ENCODE measurements around the gene KRTAP10-1. TPM values are rescaled to one million over a fixed set of nuclear protein-coding genes. Genes with fewer than 3 reads are reported as not detected.

Gene KRTAP10-1
- total RNA-seq, 2 experiments from 2014 or later = not detected

DNA sequence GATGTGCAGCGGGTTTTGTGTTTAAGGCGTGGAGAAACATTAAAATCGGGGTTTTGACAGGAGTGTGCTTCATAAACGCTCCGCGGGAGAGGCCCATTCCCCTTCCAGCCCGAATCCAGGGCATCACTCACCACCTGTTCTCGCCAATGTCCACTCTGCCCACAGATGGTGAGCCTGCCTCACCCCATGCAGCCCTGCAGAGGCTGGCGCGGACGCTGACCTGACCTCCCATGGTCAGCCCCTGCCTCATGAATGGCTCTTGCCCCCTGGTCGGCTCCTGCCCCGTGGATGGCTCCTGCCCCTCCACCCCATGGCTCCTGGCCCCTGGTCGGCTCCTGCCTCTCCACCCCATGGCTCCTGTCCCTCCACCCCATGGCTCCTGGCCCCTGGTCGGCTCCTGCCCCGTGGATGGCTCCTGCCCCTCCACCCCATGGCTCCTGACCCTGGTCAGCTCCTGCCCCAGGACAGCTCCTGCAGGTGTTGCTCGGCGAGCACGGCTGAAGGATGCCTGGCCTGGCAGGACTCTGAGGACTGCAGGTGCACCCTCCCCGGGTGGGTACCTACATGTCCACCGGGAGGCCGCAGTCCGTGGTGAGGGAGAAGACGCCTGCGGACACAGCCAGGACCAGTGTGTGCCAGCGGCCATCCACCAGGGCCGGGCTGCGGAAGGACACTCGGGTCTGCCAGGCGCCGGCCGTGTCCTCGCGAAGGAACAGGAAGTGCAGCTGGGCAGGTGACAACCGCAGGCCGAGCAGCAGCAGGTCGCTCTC, 6.7 kb downstream of the KRTAP10-1 start:
- Mint-ChIP-seq H3K27ac (no peak overlapping the region), H3K4me3 (no peak overlapping the region), H3K4me1 (no peaks in the 10 kb centered on the region), H3K9me3 (ENCODE audit: low read depth) (peaks cover 2% of the 10 kb centered on the region), H3K27me3 (peaks cover 2% of the 10 kb centered on the region), H3K36me3 (no peaks in the 10 kb centered on the region)
- DNase-seq = no peak
- CTCF ChIA-PET = no interaction called here
- no peak for ATAC-seq

- no peak overlapping the region for H3K27ac Mint-ChIP-seq
- peaks cover 2% of the 10 kb centered on the region for H3K9me3 Mint-ChIP-seq (ENCODE audit: low read depth)
- CTCF ChIA-PET = no interaction called here
- H3K4me3 Mint-ChIP-seq = no peak overlapping the region
- H3K36me3 Mint-ChIP-seq = no peaks in the 10 kb centered on the region
- no peak for DNase-seq
- no peak for ATAC-seq
- peaks cover 2% of the 10 kb centered on the region for H3K27me3 Mint-ChIP-seq
- no peaks in the 10 kb centered on the region for H3K4me1 Mint-ChIP-seq
These were observed 7.3 kb downstream of the KRTAP10-1 start for GRCh38 chr21:44532712-44533111.

DNA sequence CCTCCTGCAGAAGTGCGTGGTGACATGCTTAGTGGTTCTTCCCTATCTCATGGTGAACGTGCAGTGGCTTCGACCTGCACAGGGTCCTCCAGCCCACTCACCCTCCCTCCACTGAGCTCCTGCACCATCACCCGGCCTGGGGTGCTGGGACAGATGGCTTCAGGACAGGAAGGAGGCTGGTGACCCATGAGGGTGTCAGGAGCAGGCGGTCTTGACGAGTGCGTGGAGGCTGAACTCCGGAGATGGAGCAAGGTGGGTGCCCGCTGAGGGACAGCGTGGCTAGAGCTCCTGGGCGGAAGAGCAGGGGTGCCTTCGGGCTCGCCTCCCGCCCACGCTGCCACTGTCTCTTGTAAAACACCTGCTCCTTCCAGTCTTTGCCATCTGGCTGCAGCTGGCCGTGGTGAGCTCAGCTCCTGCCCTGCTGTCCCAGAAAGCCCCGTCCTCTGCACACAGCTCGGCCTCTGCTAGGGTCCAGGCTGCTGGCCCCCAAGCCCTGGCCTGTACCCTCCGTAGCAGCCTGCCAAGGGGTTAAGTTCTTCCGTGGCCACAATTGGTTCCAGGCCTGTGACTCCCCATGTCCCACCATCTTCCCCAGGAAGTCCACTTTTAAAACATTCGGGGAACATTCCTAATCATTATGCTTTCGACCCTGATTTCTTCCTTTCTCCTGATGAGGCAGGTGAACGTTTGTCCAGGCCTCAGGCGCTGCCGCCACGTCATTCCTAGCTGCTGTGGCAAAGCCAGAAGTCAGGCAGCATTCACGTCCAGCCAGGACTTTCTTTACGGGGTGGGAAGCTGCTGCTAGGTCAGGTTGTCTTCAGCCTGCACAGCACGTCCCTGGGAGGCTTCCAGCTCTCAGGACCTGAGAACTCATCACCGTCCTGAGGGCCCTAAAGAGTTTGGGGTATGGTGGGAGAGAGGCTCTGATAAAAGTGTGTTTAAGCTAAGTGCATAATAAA, 8.1 kb downstream of the KRTAP10-1 start:
- Mint-ChIP-seq H3K27ac (no peak overlapping the region), H3K9me3 (ENCODE audit: low read depth) (peaks cover 2% of the 10 kb centered on the region), H3K4me1 (no peaks in the 10 kb centered on the region), H3K36me3 (no peaks in the 10 kb centered on the region), H3K27me3 (peaks cover 2% of the 10 kb centered on the region), H3K4me3 (no peak overlapping the region)
- DNase-seq (no peak), ATAC-seq (no peak)
- CTCF ChIA-PET = no interaction called here

- Mint-ChIP-seq H3K4me3 (no peak overlapping the region), H3K36me3 (no peaks in the 10 kb centered on the region), H3K27ac (no peak overlapping the region), H3K4me1 (no peaks in the 10 kb centered on the region), H3K9me3 (ENCODE audit: low read depth) (peaks cover 2% of the 10 kb centered on the region), H3K27me3 (no peaks in the 10 kb centered on the region)
- ATAC-seq (no peak), DNase-seq (no peak)
- CTCF ChIA-PET = no interaction called here
These were observed 8.9 kb downstream of the KRTAP10-1 start for GRCh38 chr21:44530903-44531605.

DNA sequence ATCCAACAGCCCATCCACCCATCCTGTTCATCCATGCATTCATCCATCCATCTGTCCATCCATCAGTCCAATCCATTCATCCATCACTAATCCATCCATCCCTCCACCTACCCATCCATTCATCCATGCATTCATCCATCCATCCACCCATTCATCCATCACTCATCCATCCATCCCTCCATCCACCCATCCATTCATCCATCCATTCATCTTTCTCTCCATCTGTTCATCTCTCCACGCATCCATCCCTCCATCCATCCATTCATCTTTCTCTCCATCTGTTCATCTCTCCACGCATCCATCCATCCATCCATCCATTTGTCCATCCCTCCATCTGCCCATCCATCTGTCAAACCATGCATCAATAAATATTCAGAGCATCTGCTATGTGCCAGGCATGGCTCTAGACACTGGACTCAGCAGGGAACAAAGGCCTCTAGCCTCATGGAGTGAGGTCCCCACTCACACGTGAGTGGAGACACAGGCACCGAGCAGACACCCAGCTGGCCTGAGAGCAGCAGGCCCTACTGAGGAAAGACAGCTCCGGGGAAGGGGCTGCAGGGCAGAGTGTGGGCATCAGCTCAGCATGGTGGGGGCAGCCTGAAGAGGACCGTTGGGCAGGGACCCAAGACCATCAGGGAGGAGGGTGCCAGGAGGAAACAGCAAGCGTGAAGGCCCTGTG, 9.6 kb downstream of the KRTAP10-1 start:
- Mint-ChIP-seq H3K4me1 (no peaks in the 10 kb centered on the region), H3K27me3 (no peaks in the 10 kb centered on the region), H3K9me3 (ENCODE audit: low read depth) (peaks cover 2% of the 10 kb centered on the region), H3K27ac (no peak overlapping the region), H3K4me3 (no peak overlapping the region), H3K36me3 (no peaks in the 10 kb centered on the region)
- DNase-seq = no peak
- CTCF ChIA-PET = no interaction called here
- no peak for ATAC-seq

- Mint-ChIP-seq H3K27ac (no peak overlapping the region), H3K4me3 (no peak overlapping the region), H3K4me1 (no peaks in the 10 kb centered on the region), H3K27me3 (no peaks in the 10 kb centered on the region), H3K9me3 (ENCODE audit: low read depth) (peaks cover 2% of the 10 kb centered on the region), H3K36me3 (no peaks in the 10 kb centered on the region)
- no peak for ATAC-seq
- CTCF ChIA-PET = no interaction called here
- no peak for DNase-seq
These were observed 10.4 kb downstream of the KRTAP10-1 start for GRCh38 chr21:44529503-44530125.

GRCh38 chr21:44529011-44529421, 11.0 kb downstream of the KRTAP10-1 start:
- no peaks in the 10 kb centered on the region for H3K36me3 Mint-ChIP-seq
- CTCF ChIA-PET = no interaction called here
- no peak overlapping the region for H3K27ac Mint-ChIP-seq
- DNase-seq (no peak), ATAC-seq (no peak)
- H3K4me1 Mint-ChIP-seq = no peaks in the 10 kb centered on the region
- no peaks in the 10 kb centered on the region for H3K27me3 Mint-ChIP-seq
- no peaks in the 10 kb centered on the region for H3K9me3 Mint-ChIP-seq (ENCODE audit: low read depth)
- no peak overlapping the region for H3K4me3 Mint-ChIP-seq

GRCh38 chr21:44528634-44528995, 11.4 kb downstream of the KRTAP10-1 start:
- Mint-ChIP-seq H3K4me3 (no peak overlapping the region), H3K4me1 (no peaks in the 10 kb centered on the region), H3K27ac (no peak overlapping the region), H3K36me3 (no peaks in the 10 kb centered on the region), H3K9me3 (ENCODE audit: low read depth) (no peaks in the 10 kb centered on the region), H3K27me3 (no peaks in the 10 kb centered on the region)
- no peak for DNase-seq
- ATAC-seq = no peak
- CTCF ChIA-PET = no interaction called here

GRCh38 chr21:44527983-44528633, 11.9 kb downstream of the KRTAP10-1 start:
- Mint-ChIP-seq H3K27ac (no peak overlapping the region), H3K4me3 (no peak overlapping the region), H3K9me3 (ENCODE audit: low read depth) (no peaks in the 10 kb centered on the region), H3K4me1 (no peaks in the 10 kb centered on the region), H3K27me3 (no peaks in the 10 kb centered on the region), H3K36me3 (no peaks in the 10 kb centered on the region)
- DNase-seq = no peak
- no peak for ATAC-seq
- CTCF ChIA-PET = no interaction called here

DNA sequence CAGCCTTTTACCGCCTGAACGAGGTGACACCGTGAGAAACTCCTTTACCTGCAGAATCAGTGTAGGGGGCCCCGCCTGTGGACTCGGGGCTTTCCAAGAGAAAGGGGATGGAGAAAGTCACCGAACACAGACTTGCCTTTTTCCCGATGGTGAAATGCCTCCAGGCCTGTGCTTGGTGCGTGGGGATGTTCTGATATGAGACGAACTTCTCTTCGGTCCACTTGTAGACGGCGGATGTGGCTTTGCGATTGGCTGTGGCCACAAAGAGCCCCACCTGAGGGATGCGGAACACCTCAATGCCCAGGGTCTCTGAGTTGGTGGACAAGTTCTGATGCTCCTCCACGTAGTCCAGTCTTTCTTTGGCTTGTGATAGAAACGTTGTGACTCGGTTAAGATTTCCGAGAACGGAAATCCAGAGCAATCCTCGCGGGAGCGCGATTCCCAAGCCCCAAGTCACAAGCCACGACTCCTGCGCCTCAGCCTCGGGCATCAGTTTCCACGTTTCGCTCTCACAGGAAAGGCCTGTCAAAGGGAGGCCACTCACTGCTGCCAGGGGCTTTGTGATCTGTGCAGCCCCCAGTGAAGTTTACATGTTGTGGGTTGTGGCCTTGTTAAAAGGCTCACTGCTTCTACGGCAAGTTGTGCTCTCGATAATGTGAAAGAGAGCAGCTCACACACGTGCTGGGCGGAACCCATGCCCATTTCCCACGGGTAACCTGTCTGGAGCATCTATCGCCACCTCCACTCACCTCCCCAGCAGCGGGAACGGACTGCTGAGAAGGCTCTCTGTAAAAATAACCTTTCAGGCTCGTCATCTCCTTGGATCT, 12.6 kb downstream of the KRTAP10-1 start:
- Mint-ChIP-seq H3K4me3 (no peak overlapping the region), H3K4me1 (no peaks in the 10 kb centered on the region), H3K27ac (no peak overlapping the region), H3K36me3 (no peaks in the 10 kb centered on the region), H3K27me3 (no peaks in the 10 kb centered on the region), H3K9me3 (ENCODE audit: low read depth) (no peaks in the 10 kb centered on the region)
- CTCF ChIA-PET = no interaction called here
- DNase-seq (no peak), ATAC-seq (no peak)

DNA sequence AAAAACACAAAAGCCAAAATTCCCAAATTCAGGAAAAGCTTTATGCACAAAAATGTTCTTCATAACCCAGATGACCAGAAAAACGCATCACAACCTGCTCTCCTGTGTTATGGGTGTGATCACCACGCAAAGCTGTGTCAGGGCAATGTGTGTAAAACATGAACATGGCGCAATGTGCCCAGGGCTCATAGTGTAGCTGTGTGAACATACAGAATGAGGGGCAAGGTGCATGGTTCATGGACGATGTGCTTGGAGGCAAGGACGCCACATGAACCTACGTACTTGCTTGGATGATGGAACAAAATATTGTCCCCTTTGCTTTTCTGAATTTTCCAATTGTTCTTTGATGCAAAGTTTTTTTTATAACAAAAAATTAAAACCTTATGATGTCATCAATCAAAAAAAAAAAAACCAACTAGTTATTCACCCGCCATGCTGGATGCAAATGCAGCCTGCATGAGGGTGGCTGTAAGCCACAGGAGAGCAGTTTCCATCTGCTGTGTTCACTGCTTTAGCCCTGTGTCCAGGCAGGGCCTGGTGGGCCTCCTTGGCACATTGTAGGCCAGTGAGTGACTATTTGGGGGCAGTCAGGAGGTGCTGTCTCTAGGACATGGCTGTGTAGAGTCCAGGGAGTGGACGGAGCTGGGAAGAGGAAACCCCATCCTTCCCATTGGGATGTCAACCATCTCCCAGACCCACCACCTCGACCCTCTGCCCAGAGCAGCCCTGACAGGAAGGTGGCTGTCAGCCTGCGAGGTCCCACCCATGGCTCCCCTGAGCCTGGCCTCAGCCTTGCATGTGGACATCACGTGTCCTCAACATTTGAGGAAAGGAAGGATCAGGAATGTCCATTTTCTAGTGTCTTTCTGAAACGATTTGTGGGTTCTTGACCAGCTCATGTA, 13.6 kb downstream of the KRTAP10-1 start:
- H3K36me3 Mint-ChIP-seq = no peaks in the 10 kb centered on the region
- no peaks in the 10 kb centered on the region for H3K4me1 Mint-ChIP-seq
- no peaks in the 10 kb centered on the region for H3K27me3 Mint-ChIP-seq
- ATAC-seq = no peak
- no peaks in the 10 kb centered on the region for H3K9me3 Mint-ChIP-seq (ENCODE audit: low read depth)
- CTCF ChIA-PET = no interaction called here
- H3K4me3 Mint-ChIP-seq = no peak overlapping the region
- no peak for DNase-seq
- no peak overlapping the region for H3K27ac Mint-ChIP-seq
